Nephron progenitor cell (in vitro differentiated cells): ENCODE data around the gene DCANP1.

ENCODE experiments used
- DNase-seq: peaks from one replicate; pipeline ENCODE4 v3.0.0; 2021
- H3K27ac Mint-ChIP-seq: 2 replicates; pipeline ENCODE4 v1.8.0; 2021; ENCODE audit warnings: mild to moderate bottlenecking, moderate library complexity, mixed read lengths
- H3K27me3 Mint-ChIP-seq: 2 replicates; pipeline ENCODE4 v1.8.0; 2021; ENCODE audit warnings: mild to moderate bottlenecking, low read depth, mixed read lengths; ENCODE audit not compliant: poor library complexity
- H3K36me3 Mint-ChIP-seq: 2 replicates; pipeline ENCODE4 v1.8.0; 2021; ENCODE audit warnings: low read depth, mixed read lengths
- H3K4me1 Mint-ChIP-seq: 2 replicates; pipeline ENCODE4 v1.8.0; 2021; ENCODE audit warnings: mixed read lengths
- H3K4me3 Mint-ChIP-seq: 2 replicates; pipeline ENCODE4 v1.8.0; 2021; ENCODE audit warnings: mild to moderate bottlenecking, moderate library complexity, mixed read lengths
- H3K9me3 Mint-ChIP-seq: 2 replicates; pipeline ENCODE4 v1.8.0; 2021; ENCODE audit warnings: mild to moderate bottlenecking, moderate library complexity, mixed read lengths
- TF ChIP-seq, protein P1 (sequence below): fragments of 200-600 bp; sonication (generic); IDR thresholded peaks from 2 replicates; pipeline ENCODE4 v1.5.0; 2021; ENCODE audit warnings: antibody characterized with exemption

The DCANP1 gene

DNA sequence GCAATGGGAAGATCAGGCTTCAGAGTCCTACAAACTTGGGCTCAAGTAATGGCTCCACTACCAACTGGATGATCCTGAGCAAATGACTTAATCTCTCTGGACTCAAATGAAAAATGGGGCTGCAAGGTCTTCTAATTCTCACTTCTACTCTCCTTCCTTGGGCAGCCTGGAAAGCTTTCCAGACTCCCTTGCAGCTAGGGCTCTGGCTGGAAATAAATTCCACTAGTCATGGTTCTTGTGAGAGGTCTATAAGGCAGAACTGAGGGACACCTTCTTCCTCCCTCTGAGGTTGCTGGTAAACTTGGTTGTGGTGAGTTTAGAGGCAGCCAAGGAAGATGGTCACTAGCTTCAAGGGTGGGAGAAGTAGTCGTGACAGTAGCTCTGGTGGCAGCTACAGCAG is 18.6 kb downstream of the DCANP1 start:
- peaks cover 20% of the 10 kb centered on the region for H3K4me1 Mint-ChIP-seq
- TF ChIP-seq, protein P1, sequence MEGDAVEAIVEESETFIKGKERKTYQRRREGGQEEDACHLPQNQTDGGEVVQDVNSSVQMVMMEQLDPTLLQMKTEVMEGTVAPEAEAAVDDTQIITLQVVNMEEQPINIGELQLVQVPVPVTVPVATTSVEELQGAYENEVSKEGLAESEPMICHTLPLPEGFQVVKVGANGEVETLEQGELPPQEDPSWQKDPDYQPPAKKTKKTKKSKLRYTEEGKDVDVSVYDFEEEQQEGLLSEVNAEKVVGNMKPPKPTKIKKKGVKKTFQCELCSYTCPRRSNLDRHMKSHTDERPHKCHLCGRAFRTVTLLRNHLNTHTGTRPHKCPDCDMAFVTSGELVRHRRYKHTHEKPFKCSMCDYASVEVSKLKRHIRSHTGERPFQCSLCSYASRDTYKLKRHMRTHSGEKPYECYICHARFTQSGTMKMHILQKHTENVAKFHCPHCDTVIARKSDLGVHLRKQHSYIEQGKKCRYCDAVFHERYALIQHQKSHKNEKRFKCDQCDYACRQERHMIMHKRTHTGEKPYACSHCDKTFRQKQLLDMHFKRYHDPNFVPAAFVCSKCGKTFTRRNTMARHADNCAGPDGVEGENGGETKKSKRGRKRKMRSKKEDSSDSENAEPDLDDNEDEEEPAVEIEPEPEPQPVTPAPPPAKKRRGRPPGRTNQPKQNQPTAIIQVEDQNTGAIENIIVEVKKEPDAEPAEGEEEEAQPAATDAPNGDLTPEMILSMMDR = no peak
- DNase-seq = no peak
- peaks cover 4% of the 10 kb centered on the region for H3K27me3 Mint-ChIP-seq
- H3K9me3 Mint-ChIP-seq = peaks cover 30% of the 10 kb centered on the region
- no peak overlapping the region for H3K4me3 Mint-ChIP-seq
- no peak overlapping the region for H3K27ac Mint-ChIP-seq
- peaks cover 15% of the 10 kb centered on the region for H3K36me3 Mint-ChIP-seq

DNA sequence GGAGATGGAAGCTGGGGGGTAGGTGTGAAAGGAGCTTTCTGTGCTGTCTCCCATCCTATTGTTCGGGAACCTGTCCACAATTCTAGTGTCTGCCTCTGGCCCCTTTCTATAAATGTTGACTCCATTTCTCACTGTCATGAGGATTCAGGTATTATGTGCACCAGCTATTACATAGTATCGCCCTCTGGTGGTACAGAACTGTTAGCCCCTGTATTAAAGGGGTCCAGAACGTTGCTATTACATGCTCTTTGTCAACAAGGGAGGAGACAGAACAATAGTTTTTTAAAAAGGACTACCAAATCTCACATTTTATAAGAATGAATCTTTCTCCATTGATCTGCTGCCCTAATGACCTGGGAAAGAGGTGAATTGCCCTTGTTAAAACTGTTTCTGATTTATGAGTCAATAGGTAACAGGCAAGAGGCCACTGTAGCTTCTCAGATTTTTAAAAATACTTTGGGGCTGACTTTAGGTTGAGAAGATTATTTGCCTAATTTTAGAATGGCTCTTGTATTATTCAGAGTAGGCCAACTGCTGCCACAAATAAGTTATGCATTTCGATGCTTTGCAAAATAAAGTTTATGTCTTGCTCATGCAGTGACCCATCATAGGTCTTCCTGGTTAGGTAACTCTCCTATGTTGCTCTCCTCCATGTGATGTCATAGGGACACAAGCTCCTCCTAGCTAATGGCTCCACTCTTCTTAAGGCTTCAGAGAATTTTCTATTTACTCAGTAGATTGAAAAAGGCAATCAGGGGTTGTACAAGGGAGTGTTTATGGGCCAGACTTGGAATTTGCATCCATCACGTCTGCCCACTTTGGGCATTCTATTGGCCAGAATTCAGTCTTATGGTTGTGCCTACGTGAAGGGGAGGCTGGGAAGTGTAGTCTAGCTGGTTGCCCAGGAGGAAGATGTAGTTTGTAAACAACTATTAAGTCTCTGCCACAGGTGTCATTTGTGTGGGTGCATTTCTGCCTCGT is 20.8 kb downstream of the DCANP1 start:
- Mint-ChIP-seq H3K4me1 (peaks cover 18% of the 10 kb centered on the region), H3K9me3 (peaks cover 30% of the 10 kb centered on the region), H3K36me3 (peaks cover 15% of the 10 kb centered on the region), H3K27ac (no peak overlapping the region), H3K4me3 (no peak overlapping the region), H3K27me3 (peaks cover 7% of the 10 kb centered on the region)
- TF ChIP-seq, protein P1 = peak; percentile 51
- DNase-seq = no peak

DNA sequence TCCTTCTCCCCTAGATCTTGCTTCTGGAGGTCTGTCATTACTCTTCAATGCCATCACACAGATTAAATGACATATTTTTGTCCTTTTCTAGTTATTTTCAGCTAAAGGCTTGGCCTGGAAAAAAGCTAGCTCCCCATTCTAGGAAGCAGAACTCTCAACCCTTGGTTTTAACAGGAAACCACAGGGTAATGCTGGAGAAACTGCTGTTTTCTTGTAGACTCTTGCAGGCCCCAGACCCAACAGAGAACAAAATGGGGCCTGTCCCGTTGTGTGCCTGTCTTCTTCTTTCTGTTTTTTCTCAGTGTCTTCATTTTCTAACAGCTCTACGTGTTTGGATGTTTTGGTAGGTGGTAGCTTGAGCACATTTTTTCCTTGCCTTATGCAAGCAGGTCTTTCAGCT is 21.5 kb downstream of the DCANP1 start:
- no peak for DNase-seq
- no peak overlapping the region for H3K4me3 Mint-ChIP-seq
- no peak overlapping the region for H3K27ac Mint-ChIP-seq
- TF ChIP-seq, protein P1 = no peak
- H3K36me3 Mint-ChIP-seq = peaks cover 15% of the 10 kb centered on the region
- H3K4me1 Mint-ChIP-seq = peaks cover 18% of the 10 kb centered on the region
- H3K9me3 Mint-ChIP-seq = peaks cover 30% of the 10 kb centered on the region
- H3K27me3 Mint-ChIP-seq = peaks cover 14% of the 10 kb centered on the region

DNA sequence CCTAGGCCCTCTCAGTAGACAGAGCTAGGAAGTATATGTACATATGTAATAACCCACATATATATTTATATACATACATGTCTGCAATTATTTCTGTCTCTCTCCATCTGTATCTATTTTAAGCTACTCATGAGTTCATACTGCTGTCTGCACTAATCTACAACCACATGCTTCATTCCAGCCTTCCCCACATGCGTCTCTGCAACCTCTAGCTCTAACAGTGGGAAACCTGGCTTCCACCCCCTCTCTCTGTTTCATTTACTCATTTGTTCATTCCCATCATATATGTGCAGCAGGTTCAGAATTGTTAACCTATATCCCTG is 23.3 kb downstream of the DCANP1 start:
- TF ChIP-seq, protein P1 = no peak
- Mint-ChIP-seq H3K36me3 (peaks cover 8% of the 10 kb centered on the region), H3K4me3 (no peak overlapping the region), H3K27ac (no peak overlapping the region), H3K9me3 (peaks cover 25% of the 10 kb centered on the region), H3K4me1 (no peaks in the 10 kb centered on the region), H3K27me3 (peaks cover 20% of the 10 kb centered on the region)
- DNase-seq = no peak

DNA sequence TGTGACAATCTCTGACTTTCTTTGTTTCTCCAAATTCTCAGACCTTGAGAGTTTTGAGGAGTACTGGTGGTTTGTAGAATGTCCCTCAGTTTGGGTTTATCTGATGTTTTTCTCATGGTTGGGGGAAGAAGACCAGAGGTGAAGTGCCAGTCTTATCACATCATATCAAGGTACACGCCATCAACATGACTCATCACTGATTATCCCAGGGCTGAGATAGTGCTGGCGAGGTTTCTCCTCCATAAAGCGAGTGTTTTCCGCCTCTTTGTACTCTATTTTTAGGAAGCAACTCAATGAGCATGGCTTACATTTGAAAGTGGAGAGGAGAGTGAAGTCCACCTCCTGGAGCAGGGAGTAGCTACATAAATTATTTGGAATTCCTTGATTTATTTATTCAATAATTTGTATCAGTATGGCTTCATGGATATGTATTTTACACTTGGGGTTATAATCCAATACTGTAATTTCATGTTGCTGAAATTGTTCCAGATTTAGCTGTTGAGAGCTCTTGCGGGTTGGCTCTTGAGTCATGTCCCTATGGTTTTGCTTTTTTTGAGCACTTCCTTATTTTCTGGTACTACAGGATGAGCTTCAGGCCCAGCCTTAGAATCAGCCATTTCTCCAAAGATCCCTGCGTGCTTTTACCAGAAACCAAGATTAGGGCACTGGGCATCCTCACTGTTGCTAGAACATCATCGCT is 23.9 kb downstream of the DCANP1 start:
- H3K27ac Mint-ChIP-seq = no peak overlapping the region
- no peak for DNase-seq
- peaks cover 2% of the 10 kb centered on the region for H3K36me3 Mint-ChIP-seq
- H3K4me1 Mint-ChIP-seq = no peaks in the 10 kb centered on the region
- H3K27me3 Mint-ChIP-seq = peaks cover 20% of the 10 kb centered on the region
- TF ChIP-seq, protein P1 = no peak
- H3K9me3 Mint-ChIP-seq = peaks cover 20% of the 10 kb centered on the region
- H3K4me3 Mint-ChIP-seq = no peak overlapping the region
